ENCODE measurements around the gene VEZT.

GRCh38 chr12:95178136-95178535 lies 39.5 kb upstream of the VEZT start:
- TF ChIP-seq CTCF (IDR thresholded peaks at IDR 0.05) (no peak), POLR2A (IDR thresholded peaks at IDR 0.05) (no peak), POLR2AphosphoS5 (IDR thresholded peaks at IDR 0.05) (no peak)

Data from suprapubic skin (tissue), 4 donors.